Lower leg skin (tissue), 3 donors: ENCODE measurements around the gene GAB1.

Experiments used
- POLR2A ChIP-seq, 2 donors: fragments of 450-650 bp; IDR thresholded peaks; one replicate each; pipeline ENCODE4 v1.6.1; 2016 to 2017; ENCODE audit warnings: antibody characterized with exemption in 2 of 2, mild to moderate bottlenecking in 1 of 2, moderate library complexity in 1 of 2
- TF ChIP-seq, protein P1 (sequence below), 3 donors: fragments of 450-650 bp; IDR thresholded peaks; one replicate each; pipeline ENCODE4 v1.5.1; 2016; ENCODE audit warnings: antibody characterized with exemption in 3 of 3, mild to moderate bottlenecking in 3 of 3, moderate library complexity in 2 of 3

DNA sequence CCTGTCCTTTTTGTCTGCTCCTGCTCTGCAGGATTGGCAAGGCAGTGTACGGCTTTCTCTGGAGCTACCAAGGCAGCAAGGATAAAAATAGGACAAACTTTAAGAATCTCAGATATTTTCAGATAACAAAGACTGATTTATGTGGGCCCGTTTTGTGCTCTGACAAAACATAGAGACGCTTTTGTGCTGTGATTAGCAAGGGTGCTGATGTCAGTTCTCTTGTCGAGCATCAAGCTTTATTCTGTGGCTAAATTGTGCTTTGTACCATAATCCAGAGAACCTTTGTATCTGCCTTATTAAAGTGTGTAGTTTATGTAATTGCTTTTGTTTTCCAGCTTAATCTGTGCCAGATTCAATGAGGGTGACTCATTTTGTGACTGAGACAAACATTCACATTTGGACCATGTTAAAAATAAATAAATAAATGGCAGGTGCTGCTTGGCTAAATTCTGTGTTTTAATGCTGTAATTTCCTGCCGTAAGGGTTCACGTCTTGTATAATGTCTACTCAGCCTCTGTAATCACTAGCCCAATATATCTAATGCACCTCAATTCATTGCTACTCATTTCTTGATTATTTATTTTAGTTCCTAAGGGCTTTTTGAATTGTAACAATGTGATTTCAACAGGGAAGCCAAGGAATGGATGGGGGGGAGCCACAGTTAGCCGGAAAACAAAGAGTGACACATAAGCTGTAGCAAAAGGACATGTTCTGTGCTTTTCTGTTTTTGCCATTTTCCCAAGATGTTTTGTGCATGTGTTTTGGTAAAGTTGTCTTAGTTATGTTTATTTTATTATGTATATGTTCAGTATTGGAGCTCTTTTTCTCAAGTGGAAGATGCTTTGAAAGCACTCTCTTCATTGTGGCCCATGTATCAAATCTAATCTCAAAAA lies 75.1 kb downstream of the GAB1 start:
- TF ChIP-seq POLR2A (IDR thresholded peaks at IDR 0.05), result no peak
- TF ChIP-seq, protein P1, sequence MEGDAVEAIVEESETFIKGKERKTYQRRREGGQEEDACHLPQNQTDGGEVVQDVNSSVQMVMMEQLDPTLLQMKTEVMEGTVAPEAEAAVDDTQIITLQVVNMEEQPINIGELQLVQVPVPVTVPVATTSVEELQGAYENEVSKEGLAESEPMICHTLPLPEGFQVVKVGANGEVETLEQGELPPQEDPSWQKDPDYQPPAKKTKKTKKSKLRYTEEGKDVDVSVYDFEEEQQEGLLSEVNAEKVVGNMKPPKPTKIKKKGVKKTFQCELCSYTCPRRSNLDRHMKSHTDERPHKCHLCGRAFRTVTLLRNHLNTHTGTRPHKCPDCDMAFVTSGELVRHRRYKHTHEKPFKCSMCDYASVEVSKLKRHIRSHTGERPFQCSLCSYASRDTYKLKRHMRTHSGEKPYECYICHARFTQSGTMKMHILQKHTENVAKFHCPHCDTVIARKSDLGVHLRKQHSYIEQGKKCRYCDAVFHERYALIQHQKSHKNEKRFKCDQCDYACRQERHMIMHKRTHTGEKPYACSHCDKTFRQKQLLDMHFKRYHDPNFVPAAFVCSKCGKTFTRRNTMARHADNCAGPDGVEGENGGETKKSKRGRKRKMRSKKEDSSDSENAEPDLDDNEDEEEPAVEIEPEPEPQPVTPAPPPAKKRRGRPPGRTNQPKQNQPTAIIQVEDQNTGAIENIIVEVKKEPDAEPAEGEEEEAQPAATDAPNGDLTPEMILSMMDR (IDR thresholded peaks at IDR 0.05), result no peak
